Measurements from ENCODE around the gene CACUL1. TPM values are rescaled to one million over a fixed set of nuclear protein-coding genes. Genes with fewer than 3 reads are reported as not detected.
"Not testable (repeated sequence)": the region's sequence is repeated elsewhere in the genome, so short reads cannot be mapped to it uniquely, and the experiment has no call there.

CACUL1 gene
- total and polyA plus RNA-seq, 2 donors (not counting 3 experiments of a cell fraction or from before 2014, with no cell fraction given): 6.0 to 35.1 TPM

- H3K9me3 ChIP-seq (replicated peaks; ENCODE audit: control insufficient read depth, insufficient read depth, low read length): no peaks in the 10 kb centered on the region
- H3K9me1 ChIP-seq (replicated peaks; ENCODE audit: control insufficient read depth, extremely low read depth, insufficient read depth, low read length): no peaks in the 10 kb centered on the region
- no peaks in the 10 kb centered on the region for H3K36me3 ChIP-seq (ENCODE audit: control insufficient read depth in 2 of 2, extremely low read depth in 1 of 2, insufficient read depth in 2 of 2, low read length in 2 of 2)
- BruUV-seq (replicated peaks): no TSS peak
- no peak overlapping the region for H3K9ac ChIP-seq (replicated peaks; ENCODE audit: extremely low read depth, insufficient read depth, low read length)
- no peaks in the 10 kb centered on the region for H4K20me1 ChIP-seq (replicated peaks; ENCODE audit: control insufficient read depth, extremely low read depth, insufficient read depth, low read length)
- no peak overlapping the region for H3K27ac ChIP-seq (ENCODE audit: insufficient read depth, low read depth, low read length)
- no peak for DNase-seq (ENCODE audit: low read depth, low spot score)
- dilution Hi-C loops (cut with MboI; ENCODE audit: extremely low pct_ligation_motif_present, low sequenced_read_pairs) (no loop called here), intact Hi-C loops (cut with micrococcal nuclease) (no loop called here)
- ChIA-PET CTCF (interaction anchor here (1.4 kb wide), 1 partner anchor 63 kb away, joined by 4 read pairs; no protein-coding TSS in a partner anchor), POLR2A (no interaction called here)
- H3K79me2 ChIP-seq (ENCODE audit: control insufficient read depth, insufficient read depth, low read length): no peaks in the 10 kb centered on the region
- H3K4me2 ChIP-seq (ENCODE audit: insufficient read depth, low read length): no peak overlapping the region
- no peak for TF ChIP-seq POLR2A (IDR thresholded peaks at IDR 0.05; ENCODE audit: low read depth, low read length)
- no peak for TF ChIP-seq JUN (IDR thresholded peaks at IDR 0.05; ENCODE audit: borderline replicate concordance, insufficient read depth, insufficient read length, low read depth)
- TF ChIP-seq, protein P1, sequence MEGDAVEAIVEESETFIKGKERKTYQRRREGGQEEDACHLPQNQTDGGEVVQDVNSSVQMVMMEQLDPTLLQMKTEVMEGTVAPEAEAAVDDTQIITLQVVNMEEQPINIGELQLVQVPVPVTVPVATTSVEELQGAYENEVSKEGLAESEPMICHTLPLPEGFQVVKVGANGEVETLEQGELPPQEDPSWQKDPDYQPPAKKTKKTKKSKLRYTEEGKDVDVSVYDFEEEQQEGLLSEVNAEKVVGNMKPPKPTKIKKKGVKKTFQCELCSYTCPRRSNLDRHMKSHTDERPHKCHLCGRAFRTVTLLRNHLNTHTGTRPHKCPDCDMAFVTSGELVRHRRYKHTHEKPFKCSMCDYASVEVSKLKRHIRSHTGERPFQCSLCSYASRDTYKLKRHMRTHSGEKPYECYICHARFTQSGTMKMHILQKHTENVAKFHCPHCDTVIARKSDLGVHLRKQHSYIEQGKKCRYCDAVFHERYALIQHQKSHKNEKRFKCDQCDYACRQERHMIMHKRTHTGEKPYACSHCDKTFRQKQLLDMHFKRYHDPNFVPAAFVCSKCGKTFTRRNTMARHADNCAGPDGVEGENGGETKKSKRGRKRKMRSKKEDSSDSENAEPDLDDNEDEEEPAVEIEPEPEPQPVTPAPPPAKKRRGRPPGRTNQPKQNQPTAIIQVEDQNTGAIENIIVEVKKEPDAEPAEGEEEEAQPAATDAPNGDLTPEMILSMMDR (IDR thresholded peaks at IDR 0.05; ENCODE audit: extremely low read depth in 1 of 2, insufficient read depth in 1 of 2, low read depth in 1 of 2, low read length in 2 of 2): no peak
- no peak for TF ChIP-seq EZH2 (IDR thresholded peaks at IDR 0.05; ENCODE audit: borderline replicate concordance, low read depth, low read length, severe bottlenecking)
- TF ChIP-seq MYC (IDR thresholded peaks at IDR 0.05; ENCODE audit: low read depth, low read length): no peak
- no peak for TF ChIP-seq GATA2 (IDR thresholded peaks at IDR 0.05; ENCODE audit: insufficient read depth, insufficient read length, low read depth, low read length)
- no peak for TF ChIP-seq FOS (IDR thresholded peaks at IDR 0.05; ENCODE audit: borderline replicate concordance, insufficient read depth, low read length)
- no peak for TF ChIP-seq POLR2AphosphoS5 (IDR thresholded peaks at IDR 0.05; ENCODE audit: insufficient read depth, low read depth, low read length)
- no peak for TF ChIP-seq MAX (IDR thresholded peaks at IDR 0.05; ENCODE audit: insufficient read depth, insufficient read length)
- no peaks in the 10 kb centered on the region for H3K4me1 ChIP-seq (ENCODE audit: control insufficient read depth, extremely low read depth, insufficient read depth, low read length)
- H3K4me3 ChIP-seq (replicated peaks in 1 of 3; ENCODE audit: insufficient read depth in 1 of 3, low read depth in 1 of 3, low read length in 3 of 3): no peak overlapping the region
- no peak for FAIRE-seq
- no peak overlapping the region for H2AFZ ChIP-seq (ENCODE audit: low read depth, low read length)
- peaks cover 0 to 2% of the 10 kb centered on the region in 2 experiments for H3K27me3 ChIP-seq (ENCODE audit: control insufficient read depth in 2 of 2, insufficient read depth in 2 of 2, low read length in 2 of 2)
These were observed 29.2 kb upstream of the CACUL1 start for GRCh38 chr10:118783776-118784545.

DNA sequence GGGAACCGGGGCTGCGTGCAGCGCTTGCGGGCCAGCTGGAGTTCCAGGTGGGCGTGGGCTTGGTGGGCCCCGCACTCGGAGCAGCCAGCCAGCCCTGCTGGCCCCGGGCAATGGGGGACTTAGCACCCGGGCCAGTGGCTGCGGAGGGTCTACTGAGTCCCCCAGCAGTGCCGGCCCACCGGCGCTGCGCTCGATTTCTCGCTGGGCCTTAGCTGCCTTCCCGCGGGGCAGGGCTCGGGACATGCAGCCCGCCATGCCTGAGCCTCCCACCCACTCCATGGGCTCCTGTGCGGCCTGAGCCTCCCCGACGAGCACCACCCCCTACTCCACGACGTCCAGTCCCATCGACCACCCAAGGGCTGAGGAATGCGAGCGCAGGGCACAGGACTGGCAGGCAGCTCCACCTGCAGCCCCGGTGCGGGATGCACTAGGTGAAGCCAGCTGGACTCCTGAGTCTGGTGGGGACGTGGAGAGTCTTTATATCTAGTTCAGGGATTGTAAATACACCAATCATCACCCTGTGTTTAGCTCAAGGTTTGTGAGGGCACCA lies 28.2 kb upstream of the CACUL1 start:
- H3K4me3 ChIP-seq (replicated peaks in 1 of 3; ENCODE audit: insufficient read depth in 1 of 3, low read depth in 1 of 3, low read length in 3 of 3); H2AFZ ChIP-seq (ENCODE audit: low read depth, low read length); H4K20me1 ChIP-seq (replicated peaks; ENCODE audit: control insufficient read depth, extremely low read depth, insufficient read depth, low read length); BruUV-seq (replicated peaks); H3K36me3 ChIP-seq (ENCODE audit: control insufficient read depth in 2 of 2, extremely low read depth in 1 of 2, insufficient read depth in 2 of 2, low read length in 2 of 2); H3K9ac ChIP-seq (replicated peaks; ENCODE audit: extremely low read depth, insufficient read depth, low read length); POLR2A ChIA-PET; H3K27ac ChIP-seq (ENCODE audit: insufficient read depth, low read depth, low read length); H3K79me2 ChIP-seq (ENCODE audit: control insufficient read depth, insufficient read depth, low read length); H3K4me2 ChIP-seq (ENCODE audit: insufficient read depth, low read length); H3K9me1 ChIP-seq (replicated peaks; ENCODE audit: control insufficient read depth, extremely low read depth, insufficient read depth, low read length); DNase-seq (ENCODE audit: low read depth, low spot score); FAIRE-seq; H3K9me3 ChIP-seq (replicated peaks; ENCODE audit: control insufficient read depth, insufficient read depth, low read length); H3K4me1 ChIP-seq (ENCODE audit: control insufficient read depth, extremely low read depth, insufficient read depth, low read length); intact Hi-C loops (cut with micrococcal nuclease); dilution Hi-C loops (cut with MboI; ENCODE audit: extremely low pct_ligation_motif_present, low sequenced_read_pairs); H3K27me3 ChIP-seq (ENCODE audit: control insufficient read depth in 2 of 2, insufficient read depth in 2 of 2, low read length in 2 of 2): not testable (repeated sequence)
- CTCF ChIA-PET: interaction anchor here (1.4 kb wide), 1 partner anchor 62 kb away, joined by 4 read pairs; no protein-coding TSS in a partner anchor
